Activated CD8-positive, alpha-beta memory T cell treated with anti-CD3 and anti-CD28 coated beads for 4 hours (primary cell): ENCODE data around the gene ACVR1.

Experiments
- DNase-seq, 2 donors: peaks; one replicate each; pipeline ENCODE4 v3.0.0-alpha.2; 2020; ENCODE audit warnings: low read depth in 2 of 2

ACVR1 gene

DNA sequence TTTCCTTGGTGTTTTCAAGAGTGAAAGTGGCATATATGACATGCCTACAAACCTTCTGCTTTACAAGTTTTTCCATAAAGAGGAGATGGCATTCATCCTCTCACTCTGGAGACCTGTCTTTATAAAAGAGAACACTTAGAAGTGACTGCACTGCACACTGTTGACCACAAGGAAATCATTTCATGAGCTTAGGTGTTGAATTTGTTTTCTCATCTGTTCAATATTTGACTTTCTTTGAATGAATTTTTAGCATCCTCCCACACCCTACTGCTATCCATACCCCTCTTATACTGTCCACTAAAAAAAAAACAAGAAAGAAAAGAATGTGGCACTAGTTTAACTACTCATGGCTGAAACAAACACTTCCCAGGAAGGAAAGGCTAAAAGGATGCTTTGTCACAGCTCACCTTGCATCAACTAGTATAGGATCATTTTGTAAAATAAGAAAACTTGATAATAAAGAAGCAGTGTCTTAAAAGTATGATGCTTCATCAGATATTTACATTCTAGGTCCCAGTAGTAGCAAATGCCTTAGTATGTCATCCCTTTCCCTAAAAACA lies 83.0 kb downstream of the ACVR1 start:
- no peak for DNase-seq

DNA sequence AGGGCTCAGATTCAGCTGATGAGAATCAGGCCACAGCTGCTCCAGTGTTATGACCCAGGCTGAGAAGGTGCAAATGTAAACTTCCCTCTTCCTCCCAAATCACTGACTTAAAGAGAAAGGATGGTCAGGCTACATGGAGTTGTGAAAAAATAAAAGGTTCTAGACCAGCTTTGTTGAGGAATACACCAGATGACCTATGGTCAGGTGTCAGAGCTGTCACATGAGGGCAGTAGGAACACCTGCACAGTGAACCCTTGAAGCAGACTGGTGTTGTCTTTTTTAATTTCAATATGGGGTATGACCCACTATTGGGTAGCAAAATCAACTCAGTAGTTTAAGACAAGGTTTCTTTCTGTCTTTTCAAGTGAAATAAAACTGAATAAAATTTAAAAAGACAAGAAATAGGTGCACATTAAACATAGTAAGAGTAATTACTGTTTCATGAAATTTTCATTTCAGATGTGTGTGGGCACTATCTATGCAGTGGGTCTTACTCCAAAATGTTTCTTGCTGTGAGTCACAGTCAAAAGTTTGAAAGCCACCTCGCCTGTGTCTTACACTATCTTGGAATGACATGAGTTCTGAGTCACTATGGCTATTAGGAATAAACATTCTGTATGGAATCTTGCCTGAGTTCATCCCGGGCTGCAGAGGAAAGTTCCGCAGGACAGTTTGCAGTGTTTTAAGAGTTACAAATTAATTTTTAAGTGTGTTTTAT lies 83.6 kb downstream of the ACVR1 start:
- DNase-seq, result no peak

DNA sequence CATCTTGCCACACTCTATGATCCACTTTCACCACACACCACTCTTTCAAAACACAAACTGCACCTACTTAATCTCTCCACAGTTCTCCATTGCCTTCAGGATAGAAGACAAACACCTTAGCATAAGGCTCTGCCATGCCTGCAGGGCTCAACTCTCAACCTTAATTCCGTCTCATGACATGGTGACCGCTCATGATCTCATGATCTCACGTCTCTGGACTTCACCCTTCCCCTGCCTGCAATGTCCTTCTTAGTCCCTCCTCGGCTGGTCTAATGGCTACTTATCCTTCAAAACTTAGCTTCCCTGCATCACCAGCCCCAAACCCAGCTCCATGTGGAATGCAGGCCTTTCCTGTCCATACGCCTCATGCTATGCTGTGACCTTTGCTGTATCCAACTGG lies 85.3 kb downstream of the ACVR1 start:
- no peak for DNase-seq

DNA sequence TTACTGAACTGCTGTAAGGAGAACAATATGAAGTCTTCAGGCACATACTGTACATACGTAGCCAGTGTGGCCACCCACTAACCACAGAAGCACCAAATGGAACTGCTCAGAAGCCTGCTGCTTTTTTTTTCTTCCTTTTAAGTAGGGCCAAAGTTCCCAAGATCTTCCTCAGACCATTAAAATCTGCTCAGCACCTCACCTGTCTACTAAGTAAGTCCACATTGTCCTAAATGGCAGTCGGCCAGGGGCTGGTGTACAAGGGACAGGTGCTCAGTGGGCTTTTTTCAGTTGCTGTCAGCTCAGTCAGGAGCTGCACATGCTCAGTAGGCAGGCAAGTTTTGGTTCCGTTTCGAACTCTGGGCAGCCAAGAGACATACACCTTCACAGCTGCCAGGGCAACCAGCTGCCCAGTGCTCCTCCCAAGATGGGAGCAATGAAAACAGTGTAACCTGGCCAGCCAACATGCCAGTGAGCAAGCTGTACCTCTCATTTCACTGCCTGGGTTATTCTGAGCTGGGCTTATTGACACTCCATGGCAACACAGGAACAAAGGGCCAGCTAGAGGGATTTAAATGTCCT lies 86.1 kb downstream of the ACVR1 start:
- no peak for DNase-seq

DNA sequence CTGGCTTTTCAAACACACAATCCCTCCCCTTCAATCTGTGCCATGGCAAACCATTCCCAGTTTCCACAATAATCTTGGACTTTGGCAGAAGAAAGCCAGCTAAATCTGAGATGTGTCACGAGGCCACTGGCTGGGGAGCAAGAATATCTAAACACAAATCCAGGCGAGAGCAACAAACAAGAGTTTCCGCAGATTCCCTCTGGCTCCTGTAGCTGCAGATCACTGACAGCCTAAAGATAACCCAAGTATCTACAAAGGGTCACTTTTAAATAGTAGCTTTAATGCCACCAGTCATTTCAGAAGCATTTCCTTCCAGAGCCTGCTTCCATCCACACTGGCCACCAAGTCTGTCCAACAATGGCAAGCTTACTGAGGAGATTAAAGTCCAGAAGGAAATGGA lies 86.9 kb downstream of the ACVR1 start:
- no peak for DNase-seq

DNA sequence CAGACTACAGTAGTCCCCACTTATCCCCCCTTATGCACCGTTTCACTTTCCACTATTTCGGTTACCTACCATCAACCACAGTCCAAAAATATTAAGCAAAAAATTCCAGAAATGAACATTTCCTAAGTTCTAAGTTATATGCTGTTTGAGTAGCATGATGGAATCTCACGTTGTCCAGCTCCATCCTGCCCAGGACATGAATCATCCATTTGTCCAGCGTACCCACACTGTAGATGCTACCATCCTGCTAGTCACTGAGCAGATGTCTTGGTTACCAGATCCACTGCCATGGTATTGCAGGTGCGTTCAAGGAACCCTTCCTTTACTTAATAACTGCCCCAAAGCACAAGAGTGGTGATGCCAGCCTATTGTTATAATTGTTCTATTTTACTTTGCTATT lies 87.9 kb downstream of the ACVR1 start:
- no peak for DNase-seq

DNA sequence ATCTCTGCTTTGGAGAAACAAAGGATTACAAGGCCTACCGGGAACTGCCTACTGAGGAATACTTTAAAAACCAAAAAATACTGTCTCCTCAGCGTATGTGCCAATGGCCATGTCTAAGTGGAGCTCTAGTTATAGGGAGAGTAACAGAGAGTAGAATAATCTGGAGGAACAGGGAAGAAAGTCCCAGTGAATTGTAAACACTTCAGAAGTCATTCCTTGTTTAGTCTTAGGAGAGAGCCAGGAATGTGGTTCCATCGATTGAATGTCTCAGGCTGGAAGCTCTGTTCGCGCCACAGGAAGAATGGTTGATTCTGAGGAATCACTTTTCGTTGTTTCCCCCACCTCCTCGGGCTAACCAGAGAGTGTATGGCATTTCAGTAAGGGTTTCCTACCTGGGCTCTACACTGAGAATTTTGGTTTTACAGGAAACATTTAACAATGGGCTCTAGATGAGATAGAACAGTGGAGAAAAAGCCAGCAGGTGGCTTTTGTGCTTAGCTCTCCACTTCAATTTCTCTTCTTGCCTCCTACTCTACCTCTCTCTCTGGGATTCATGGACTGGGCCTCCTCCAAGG lies 88.7 kb downstream of the ACVR1 start:
- no peak for DNase-seq

DNA sequence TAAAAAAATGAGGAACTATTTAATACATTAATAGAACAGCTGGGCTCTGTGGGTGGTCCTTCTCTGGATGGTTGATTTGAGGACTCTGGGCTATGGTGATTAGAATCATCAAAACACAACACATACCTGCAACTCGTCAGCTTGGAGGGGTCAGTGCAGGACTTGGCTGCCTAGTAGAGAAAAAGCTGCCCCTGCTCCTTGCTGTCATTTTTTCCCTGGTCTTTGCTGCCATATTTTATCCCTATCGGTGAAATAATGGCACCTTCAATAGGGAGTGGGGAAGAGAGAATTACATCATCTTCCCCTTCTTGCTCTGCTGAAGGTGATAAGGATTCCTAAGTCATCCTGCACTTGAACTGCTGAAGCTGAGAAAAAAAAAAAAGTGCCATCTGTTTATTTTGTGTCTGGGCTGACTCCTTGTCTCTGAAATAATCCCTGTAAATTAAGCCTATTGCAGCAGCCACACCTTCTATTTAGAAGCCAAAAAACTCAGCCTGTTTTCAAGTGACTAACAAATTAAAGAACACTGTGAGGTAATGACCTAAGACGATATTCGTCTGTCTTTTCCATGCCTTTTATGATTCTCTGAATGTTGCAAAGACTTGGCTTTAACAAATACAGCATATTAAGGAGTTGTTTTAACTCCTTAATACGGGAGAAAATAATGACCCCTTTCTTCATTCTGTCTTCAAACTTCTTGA lies 89.3 kb downstream of the ACVR1 start:
- DNase-seq, result no peak

DNA sequence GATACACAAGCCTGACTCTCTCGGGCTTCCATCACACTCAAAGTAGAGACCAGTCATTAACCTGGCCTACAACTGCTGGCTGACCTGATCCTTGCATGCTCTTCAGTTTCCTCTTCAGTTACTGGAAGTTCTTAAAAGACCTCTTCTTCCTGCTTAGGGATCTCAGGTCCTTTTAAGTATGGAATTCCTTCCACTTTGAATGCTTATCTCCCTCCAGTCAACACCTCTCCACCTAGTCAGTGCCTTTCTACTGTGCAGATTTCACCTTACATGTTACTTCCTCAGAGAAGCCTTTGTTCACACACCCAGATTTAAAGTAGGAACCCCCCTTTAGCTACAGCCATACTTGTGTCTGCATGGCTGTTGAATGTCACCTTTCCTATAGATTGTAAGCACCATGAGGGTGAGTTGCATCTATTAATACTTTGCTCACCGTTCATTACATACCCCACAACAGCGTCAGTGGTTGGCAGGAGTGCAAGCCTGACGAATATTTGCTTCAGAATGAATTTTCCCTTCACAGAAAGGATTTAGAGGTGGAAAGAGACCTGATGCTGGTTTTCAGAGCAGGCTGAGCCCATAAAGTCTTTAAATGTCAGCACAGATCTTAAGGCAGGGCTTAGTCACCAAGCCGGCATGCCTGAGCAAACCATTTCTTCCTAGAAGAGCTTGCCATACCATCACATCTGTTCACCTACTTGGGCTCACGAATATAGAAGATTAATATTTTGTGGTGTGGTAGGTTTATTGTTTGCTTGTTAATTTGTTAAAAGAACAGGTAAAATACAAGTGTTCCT lies 90.1 kb downstream of the ACVR1 start:
- DNase-seq, result no peak

DNA sequence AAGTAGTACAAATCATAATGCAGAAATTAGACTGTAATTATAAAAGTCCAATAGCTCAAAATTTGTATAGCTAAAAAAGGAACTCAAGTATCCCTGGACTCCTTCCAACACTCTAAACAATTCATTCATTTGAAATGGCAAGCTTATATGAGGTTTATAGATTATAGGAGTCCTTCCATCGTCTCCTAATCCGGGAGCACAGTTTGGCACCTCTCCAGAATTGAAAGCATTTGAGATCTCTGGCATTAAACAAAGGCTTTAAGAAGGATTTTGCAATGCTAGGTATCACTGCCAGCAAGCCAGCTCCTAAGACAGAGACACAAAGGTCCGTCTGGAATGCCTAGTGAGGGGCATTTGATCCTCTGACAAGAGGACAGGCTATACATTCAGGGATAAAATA lies 90.9 kb downstream of the ACVR1 start:
- no peak for DNase-seq

DNA sequence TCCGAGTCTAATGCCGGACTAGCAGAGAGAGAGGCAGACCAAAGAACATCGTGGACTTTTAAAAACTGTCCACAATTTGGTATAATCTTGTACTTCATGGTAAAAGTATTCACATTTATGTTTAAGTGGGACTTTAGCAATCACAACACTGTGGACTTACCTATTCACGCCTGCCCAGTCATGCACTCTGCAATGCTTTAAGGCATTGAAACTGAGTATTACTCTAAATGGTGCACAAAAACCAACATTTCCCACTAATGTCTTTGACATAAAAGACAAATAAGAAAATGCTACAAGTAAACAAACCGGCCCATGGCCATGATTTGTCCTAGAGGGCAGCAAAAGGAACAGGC lies 91.3 kb downstream of the ACVR1 start:
- no peak for DNase-seq

DNA sequence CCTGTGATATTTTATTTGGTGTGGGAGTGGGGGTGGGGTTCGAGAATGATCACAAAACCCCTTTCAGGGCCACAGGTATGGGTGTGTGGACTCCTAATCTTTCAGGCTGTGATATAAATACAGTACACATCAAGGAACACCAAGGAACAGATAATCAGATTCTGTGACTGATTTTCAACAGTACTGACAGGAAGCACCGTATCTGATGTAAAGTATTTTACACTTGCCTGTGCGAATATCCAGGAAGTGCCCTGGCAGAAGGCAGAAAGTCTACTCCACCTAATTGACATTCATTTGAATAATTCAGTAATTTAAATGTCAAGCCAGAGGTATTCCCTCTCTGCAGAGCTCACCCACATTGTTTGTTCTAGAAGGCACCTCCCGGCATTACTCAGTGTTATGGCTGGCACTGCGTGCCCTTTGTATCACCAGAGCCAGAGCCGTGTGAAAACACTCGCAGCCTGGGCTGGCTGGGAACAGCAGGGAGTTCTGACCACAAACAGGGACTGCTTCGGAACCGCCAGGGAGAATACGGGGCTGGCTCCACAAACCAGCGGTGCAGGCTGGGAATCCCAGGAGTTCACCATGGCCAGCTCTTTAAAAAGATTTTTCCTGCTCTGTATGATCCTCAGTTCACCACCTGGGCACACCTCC lies 91.8 kb downstream of the ACVR1 start:
- no peak for DNase-seq

DNA sequence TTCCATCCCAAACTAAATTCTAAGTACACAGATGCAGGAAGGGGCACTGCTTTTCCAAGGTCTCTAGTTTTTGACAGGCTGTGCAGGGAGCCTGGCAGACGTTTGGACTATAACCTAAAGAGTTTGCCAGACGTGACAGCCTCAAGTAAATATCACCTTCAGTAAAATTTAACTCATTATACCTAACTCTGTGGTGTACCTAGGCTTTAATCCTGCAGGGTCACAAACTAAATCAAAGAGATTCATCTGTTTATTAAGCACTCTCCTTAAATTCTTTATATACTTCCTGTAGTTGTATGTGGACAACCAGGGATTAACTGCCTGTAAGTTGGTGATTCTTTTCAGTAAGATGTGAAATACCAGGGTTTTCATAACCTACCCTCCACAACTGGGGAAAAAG lies 92.9 kb downstream of the ACVR1 start:
- no peak for DNase-seq

DNA sequence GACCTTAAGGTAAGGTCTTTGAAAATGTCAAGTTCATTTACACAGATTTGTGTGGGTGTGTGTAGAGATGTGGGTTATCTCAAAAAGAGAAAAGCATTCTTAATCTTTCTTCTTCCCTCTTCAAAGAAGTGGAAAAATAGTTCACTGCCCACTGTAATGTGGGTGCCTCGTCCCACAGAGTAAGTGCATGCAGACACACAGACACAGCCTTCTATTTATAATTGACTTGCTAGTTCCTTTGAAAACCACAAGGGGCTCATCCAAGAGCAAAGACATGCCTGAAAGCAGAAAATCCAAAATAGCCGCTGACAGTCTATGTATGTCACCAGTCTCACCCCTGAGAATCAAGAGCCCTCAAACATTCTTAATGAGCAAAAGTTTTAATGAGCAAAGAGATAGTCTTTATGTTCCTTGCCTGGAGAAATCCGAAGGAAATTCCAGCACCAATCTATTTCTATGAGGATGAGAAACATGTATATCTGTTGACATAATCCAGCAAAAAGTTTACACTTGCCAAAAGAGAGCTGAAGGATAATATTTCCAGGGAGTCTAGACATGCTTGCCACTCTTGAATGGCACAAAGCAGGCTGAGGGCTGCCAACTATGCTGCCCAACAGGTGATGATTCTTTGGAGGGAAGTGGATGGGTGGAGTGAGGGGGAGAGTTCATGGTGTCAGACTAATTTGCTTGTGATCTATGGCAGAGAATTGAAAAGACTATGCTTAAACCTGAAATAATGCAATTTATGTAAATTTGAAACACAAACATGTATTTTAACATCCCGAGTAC lies 93.9 kb downstream of the ACVR1 start:
- DNase-seq, result no peak

DNA sequence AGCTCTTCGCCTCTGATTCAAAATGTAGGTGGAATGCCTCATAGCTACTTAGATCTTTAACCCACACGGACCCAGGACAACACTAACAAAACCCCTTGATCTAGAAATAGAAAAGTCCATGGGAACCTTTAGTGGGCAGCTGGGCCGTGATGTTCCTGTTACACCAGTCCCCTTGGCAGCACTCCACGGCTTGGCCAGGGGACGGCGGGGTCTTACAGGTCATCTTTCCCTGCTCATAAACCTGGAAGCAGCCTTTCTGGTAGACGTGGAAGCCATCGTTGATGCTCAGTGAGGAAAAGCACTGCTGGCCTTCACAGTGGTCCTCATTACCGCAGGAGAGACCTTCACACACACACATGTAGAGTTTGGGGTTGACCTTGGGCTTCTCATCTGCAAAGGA lies 95.9 kb downstream of the ACVR1 start:
- no peak for DNase-seq

DNA sequence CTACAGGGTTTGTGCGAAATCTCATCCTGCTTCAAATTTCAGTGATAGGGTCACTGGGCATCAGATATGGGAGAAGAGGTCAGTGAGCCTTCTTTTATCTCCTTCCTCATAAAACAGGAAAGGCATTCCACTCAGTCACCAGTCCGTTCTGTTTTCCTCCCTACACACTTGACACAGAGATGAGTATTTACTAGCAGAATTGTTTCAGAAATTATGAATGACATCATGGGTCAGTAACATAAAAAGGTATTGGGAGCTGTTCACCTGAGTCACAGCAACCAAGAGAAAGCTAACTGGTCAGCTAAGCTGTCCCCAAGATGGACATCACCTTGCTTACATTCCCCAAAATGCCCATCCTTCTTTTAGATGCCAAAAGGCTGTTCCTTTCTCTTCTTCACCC lies 96.3 kb downstream of the ACVR1 start:
- no peak for DNase-seq

DNA sequence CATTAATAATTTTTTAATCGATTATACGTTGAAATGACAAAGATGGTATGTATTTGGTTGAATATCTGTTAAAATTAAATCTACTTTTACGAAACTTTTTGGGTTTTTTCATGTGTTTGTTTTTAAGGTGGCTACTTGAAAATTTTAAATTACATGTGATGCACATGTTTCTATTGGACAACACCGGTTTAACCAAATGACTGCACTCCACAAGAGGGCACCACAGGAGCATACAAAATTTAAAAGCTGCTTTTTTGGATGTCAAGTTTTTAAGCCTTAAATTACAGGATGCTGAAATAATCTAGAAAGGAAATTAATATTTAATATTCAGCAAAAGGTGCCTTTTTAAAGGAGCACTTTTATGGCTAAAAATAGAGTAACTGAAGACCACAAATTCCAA lies 98.7 kb downstream of the ACVR1 start:
- DNase-seq, result peak in 1 of 2 donors; percentile 10

DNA sequence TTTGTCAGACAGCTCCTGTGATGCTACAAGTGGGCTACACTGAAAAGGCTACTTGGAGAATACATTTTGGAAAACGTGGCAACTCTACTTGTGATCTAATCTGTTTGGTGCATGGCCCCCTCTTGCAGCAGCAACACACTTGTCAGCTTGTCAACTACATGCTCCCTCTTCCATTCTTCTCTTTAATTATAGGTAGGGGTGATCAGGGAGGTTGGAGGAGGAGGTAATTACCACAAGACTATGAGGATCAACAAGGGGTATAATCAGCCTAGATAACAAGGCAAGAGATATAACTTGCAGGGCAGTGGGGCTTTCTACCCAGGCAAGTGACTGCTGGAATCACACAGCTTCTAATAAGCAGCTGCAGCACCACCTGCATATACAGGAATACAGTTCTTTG lies 104.9 kb downstream of the ACVR1 start:
- DNase-seq, result no peak

DNA sequence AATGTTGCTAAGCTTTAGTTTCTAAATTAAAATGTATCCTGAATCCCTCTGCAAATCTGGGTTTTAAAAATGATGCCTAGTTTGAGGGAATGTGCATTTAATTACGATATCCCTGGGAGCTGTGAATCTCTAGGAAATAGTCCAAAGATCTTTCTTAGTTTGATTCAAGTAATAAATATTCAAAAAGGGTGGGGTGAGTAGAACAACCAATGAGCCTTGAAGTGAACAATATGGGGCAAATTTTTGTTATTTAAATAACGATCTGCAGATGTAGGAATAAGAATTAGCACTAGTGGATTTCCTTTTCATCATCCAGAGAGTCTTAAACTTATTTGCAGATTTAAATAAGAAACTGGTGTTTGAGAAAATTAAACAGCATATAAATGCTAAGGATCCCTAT lies 106.3 kb downstream of the ACVR1 start:
- DNase-seq, result no peak

DNA sequence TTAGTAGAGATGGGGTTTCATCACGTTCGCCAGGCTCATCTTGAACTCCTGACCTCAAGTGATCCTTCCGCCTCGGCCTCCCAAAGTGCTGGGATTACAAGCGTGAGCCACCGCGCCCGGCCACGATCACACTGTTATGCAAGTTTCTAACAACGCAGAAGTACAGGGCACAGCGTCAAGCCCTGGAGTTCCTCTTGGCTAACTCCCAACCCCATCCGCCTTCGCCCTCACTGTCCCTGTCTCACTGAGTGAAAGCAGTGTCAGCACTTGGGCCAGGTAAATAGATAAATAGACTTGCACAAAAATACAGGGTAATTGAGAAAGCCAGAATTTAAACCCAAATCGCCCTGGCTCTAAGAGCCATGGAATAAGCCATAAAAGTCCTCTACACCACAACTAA lies 111.7 kb downstream of the ACVR1 start:
- DNase-seq, result no peak

DNA sequence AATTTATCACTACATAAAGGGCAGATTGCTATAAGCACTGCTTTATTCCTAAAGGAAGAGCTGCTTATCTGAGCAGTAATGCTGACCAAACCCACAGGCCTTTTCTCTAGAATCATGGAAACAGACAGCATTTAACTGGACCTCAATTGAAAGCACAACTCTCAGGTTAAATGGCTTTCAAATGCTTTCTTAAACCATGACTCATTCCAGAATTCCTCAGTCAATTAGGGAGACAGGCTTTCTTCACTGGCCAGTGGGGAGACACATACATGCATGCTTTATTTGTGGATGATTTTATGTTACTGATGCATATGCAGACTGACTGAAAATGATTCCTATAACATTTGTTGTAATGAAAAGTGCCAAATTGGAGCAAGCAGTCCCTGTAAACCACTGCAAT lies 114.6 kb downstream of the ACVR1 start:
- DNase-seq, result no peak
